Kasumi-1 (cell line): Measurements from ENCODE around the gene TOPAZ1.

Experiments used
- DNase-seq, 2 experiments: peaks; one replicate each; lab custom pipeline; 2025; lab: John Stamatoyannopoulos, UW

Gene TOPAZ1

GRCh38 chr3:44241706-44242105 lies at the start of gene TOPAZ1:
TSS of gene TOPAZ1 (plus strand) at chr3:44241886. CDS start at chr3:44242054, 168 bp downstream.
- DNase-seq = no peak

DNA sequence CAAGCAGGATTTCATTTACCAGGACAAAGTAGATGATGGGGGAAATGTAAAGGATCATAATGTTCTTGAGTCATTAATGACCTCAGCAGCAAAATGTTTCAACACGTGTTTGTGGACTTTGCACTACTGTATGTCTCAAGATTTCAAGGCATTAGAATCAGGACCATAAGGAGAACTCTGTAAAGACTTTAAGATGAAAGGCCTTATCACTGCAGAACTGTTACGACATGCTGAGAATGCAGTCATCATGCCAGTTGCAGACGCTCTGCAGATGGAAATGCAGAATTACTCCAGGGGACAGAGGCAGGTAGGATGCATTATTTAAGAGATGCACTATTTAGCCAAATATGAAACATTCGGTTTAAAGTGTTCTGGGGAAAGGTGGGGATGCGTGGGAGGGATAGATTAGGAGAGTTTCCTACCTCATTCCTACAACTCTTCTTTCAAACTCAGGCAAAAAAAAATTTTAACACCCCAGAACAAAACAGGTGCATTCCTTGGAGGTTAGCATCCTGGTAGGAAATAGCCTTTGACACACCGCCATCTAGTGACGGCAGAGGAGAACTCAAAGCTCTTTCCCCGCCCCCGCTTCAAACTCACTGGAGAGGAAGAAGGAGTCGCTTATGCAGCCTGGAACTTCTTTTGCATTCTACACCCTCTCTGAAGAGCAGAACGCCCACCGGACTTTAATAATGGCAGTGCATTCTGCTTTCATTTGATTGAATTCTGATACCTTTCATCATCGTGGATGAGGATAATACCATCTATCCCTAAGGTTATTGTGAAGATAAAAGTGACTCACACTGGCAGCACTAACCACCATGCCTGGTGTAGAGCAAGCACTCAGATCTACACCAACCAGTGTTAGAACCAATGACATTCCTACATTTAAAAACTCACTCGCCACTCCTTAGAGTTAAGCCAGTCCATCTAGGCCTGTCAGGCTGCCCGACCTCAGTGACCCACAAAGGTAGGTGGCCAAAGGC lies 43.1 kb upstream of the TOPAZ1 start:
- DNase-seq = peak; percentile 67 to 80

GRCh38 chr3:44206261-44206660 lies 35.4 kb upstream of the TOPAZ1 start:
- no peak for DNase-seq

DNA sequence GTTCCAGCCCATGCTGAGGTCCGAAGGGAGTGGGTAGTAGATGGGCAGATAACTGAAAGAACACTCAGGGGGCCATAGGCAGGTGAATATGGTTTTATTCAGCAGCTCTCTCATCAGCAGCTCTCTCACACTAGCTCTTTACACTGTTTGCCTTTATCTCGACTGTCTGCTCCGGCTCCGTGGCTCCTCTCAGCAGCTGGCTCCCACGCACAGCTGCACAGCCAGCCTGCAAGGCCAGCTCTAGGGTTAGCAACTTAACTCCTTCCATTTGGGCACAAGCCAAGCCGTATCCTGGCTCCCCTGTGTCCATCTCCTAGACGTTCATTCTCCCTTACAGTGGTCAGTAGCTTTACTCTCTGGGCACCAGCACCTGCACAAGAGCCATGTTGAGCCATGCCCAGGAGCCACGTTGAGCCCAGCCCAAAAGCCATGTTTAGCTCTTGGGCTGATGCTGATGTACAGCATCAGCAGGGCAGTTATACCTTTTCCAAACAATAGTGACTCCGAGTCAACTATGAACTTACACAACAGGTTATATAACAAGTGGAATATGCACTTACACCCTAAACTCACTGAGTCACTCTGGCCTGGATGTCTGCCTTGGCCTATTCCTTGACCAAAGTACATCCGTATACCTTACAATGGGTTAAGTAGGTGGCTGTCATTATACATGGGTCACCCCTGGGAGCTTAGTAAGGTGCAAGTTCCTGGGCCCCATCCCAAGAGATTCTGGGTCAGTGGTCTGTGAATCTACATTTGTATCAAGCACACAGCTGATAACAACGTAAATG lies 34.6 kb upstream of the TOPAZ1 start:
- no peak for DNase-seq

DNA sequence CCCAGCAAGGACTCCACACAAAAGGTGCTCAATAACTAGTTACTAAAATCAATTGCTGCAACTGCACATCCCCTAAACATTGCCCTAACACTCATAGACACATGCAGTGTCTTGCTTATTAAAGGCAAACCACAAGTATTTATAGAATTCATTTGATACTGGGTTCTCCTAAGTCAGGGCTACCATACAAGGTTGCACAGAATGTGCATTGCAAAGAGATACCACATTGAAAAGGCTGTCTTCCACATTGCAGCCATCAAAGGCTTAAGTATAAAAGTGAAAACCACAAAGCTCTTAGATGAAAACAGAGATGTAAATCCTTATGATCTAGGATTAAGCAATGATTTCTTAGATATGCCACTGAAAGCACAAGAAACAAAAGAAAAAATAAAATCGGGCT lies 33.6 kb upstream of the TOPAZ1 start:
- no peak for DNase-seq

DNA sequence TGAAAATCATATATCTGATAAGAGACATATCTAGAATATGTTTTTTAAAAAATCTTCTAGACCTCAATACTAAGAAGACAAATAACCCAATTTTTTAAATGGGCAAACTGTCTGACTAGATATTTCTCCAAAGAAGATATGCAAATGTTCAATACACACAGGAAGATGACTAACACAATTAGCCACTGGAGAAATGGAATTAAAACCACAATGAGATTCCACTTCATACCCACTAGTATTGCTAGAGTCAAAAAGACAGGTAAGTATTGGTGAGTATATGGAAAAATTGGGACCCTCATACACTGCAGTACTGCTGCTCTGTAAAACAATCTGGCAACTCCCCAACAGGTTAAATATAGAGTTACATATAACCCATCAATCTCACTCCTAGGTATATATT lies 33.1 kb upstream of the TOPAZ1 start:
- no peak for DNase-seq

- DNase-seq = no peak
Observed at GRCh38 chr3:44210967-44211366, 30.7 kb upstream of the TOPAZ1 start.

DNA sequence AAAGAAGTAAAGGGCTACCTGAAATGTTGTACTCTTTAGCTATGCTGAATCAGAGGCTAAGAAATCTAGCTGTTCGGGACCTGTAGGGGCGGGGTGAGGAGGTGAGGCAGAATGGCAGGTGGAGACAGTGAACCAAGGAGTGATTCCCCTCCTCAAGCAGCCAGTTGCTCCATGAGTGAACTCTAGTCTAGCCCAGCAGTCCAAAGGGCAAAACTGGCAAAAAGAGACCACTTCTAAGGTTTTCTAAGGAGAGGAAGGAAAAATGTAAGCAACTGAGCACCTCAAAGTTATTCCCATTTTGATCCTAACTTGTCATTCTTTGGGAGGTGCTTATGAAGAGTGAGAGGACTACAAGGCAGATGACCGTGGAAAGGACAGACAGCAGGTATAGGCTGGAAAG lies 19.3 kb upstream of the TOPAZ1 start:
- no peak for DNase-seq

GRCh38 chr3:44223299-44223698 lies 18.4 kb upstream of the TOPAZ1 start:
- no peak for DNase-seq

DNA sequence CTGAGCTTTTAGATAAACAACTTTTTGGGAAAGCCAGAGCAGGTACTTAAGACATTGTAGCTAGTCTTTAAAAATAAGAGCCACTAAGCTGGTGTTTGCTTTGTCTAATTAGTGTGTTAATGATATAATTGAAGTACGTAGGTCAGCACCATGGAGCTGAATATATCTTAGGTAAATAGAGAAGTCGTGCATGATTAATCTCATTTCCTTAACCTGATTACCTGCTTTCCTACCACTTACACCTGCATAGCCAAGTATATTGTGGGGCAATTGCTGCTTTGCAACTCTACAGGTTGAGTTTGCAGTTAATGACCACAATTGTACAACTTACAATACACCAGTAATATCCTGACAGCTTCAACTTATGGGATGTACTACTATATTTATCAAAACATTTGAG lies 17.6 kb upstream of the TOPAZ1 start:
- no peak for DNase-seq

GRCh38 chr3:44226573-44226972 lies 15.1 kb upstream of the TOPAZ1 start:
- no peak for DNase-seq

GRCh38 chr3:44227632-44228031 lies 14.1 kb upstream of the TOPAZ1 start:
- no peak for DNase-seq

- DNase-seq = no peak
Observed at GRCh38 chr3:44228900-44229299, 12.8 kb upstream of the TOPAZ1 start.

GRCh38 chr3:44232407-44232806 lies 9.3 kb upstream of the TOPAZ1 start:
- DNase-seq = peak in 1 of 2 experiments; percentile 9

DNA sequence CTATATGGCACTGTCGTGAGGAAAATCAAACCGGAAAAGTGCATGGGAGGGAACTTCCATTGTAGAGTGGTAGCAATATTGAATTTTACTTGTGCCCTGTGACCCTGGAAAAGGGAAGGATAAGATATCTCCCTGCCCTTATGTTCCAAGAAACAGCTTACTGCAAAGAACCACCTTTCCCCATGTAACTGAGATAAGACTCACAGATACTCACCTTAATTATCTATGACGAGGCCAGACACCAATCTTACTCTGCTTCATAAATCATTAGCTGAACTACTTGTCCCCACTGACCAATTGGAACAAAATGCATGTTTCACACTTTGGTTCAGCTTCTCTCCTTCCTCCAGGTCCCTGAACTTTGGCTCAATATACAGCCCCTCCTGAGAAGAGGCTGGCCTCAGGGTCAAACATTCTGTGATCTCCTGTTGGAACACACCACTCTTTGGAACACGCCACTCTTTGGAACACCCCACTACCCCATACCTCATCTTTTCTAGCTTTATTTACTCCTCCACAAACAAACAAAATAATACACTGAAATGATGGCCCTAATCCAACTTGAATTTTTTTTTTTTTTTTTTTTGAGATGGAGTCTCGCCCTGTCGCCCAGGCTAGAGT lies 6.9 kb upstream of the TOPAZ1 start:
- no peak for DNase-seq

- peak; percentile 88 to 91 for DNase-seq
Observed at GRCh38 chr3:44235604-44236484, 5.8 kb upstream of the TOPAZ1 start.

DNA sequence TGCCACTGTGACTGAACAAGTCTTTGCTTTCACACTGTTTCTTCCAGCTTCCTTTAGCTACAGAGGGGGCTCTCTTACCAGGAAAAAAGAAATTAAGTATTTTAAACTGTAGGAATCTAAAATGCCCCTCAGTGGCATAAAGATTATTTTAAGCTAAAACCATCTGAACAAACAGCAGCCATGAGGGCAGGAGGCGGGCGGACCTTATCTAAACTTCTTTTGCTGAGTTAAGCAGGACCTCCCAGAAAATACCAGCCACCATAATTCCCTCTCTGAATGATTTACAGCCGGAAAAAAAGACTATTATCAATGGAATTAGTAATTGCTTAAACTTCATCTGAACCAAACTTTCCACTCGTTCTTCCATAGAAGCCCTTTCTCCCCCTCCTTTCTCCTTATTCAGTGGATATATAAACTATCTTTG lies 5.2 kb upstream of the TOPAZ1 start:
- no peak for DNase-seq

DNA sequence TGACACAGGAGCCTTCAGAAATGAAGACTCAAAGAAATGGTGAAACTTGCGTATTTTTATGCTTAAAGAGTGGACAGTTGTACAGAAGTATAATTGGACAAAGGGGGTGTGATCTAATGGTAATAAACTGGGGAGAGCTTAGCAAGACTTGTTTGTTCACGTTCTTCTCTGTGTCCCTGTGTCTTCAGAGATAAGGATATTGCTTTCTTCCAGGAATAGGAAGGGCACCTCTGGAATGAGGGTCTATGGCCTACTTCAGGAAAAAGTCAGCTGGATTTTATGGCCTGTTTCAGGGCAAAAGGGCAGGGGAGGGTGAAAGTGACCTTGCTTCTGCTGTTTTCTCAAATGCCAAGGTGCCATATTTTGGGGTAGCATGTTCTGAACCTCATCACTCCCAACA lies 4.5 kb upstream of the TOPAZ1 start:
- no peak for DNase-seq

DNA sequence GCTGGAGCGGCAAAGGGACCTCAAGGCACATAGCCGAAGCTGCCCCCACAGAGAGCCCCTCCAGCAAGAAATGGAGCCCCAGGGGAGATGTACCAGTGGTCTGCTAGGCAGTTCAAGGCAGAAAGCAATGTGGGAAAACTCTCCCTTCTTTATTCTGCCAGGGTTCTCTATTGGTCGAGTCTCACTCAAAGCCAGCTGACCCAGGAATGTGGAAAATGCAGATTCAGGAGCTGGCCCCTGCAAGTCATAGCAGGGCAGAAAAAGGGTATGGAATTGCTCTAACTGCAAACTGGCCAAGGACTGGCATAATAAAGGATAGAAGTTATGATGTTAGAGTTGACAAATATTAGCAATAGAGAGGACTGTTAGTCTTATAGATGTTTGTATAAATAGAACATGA lies 4.0 kb upstream of the TOPAZ1 start:
- DNase-seq = no peak

DNA sequence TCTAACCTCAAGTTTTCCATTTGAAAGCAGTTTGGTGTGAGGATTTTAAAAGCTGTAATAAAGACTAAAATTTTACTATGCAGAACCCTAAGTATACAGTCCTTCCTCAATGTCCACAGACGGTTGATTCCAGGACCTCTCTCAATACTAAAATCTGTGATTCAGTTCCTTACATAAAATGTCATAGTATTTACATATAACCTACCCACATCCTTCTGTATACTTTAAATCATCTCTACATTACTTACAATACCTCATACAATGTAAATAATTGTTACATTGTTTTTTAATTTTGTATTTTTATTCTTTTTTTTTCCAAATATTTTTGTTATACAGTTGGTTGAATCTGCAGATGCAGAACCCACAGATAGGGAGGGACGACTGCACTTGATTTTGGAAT lies 2.8 kb upstream of the TOPAZ1 start:
- no peak for DNase-seq

DNA sequence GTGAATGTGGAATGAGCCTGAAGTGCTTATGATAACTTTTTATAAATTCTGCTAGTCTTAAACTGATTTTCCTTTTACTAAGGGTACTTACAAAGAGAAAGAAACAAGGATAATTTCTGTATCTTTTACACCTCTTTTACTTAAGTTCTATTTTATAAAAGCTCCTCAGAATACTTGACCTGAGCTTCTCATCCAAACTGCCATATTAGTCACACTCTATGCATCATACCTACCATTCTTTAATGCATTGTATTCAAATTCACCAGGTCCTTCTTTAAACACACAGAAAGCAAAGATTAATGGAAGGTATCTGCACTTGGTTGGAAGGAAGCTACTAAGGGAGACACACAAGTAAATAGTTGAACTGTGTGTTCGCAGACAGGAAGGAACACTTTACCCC lies 1.6 kb upstream of the TOPAZ1 start:
- DNase-seq = no peak

GRCh38 chr3:44242721-44243120 lies 1.0 kb downstream of the TOPAZ1 start:
- DNase-seq = no peak
